T-helper 2 cell (primary cell): Measurements from ENCODE around the gene DGLUCY.
"Not testable (repeated sequence)": the region's sequence is repeated elsewhere in the genome, so short reads cannot be mapped to it uniquely, and the experiment has no call there.

Source experiments
- DNase-seq, 5 experiments: peaks; one replicate each; pipeline versions ENCODE4 v3.0.0 to v3.0.0-alpha.2; 2012 to 2022

The DGLUCY gene

GRCh38 chr14:91261115-91261514, 147.2 kb downstream of the DGLUCY start:
- peak in 2 of 5 experiments; percentile 62 to 70 for DNase-seq

DNA sequence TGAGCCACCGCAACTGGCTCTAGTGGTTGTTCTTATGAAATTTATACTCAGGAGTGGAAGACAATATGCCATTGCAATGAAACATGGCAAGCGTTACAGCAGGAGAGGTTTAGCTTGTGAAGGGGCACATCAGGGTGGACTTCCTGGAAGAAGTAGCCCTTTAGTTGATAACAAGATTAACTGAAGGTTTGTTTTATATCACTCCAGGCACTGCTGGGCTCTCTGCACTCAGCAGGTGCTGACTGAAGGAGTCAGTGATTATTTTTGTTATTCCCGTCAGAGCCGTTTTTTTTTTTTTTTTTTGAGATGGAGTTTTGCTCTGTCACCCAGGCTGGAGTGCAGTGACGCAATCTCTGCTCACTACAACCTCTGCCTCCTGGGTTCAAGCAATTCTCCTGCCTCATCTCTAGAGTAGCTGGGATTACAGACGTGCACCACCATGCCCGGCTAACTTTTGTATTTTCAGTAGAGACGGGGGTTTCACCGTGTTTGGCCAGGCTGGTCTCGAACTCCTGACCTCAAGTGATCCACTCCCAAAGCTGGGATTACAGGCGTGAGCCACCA, 148.2 kb downstream of the DGLUCY start:
- no peak for DNase-seq

- DNase-seq = no peak
These were observed 149.5 kb downstream of the DGLUCY start for GRCh38 chr14:91263329-91263728.

DNA sequence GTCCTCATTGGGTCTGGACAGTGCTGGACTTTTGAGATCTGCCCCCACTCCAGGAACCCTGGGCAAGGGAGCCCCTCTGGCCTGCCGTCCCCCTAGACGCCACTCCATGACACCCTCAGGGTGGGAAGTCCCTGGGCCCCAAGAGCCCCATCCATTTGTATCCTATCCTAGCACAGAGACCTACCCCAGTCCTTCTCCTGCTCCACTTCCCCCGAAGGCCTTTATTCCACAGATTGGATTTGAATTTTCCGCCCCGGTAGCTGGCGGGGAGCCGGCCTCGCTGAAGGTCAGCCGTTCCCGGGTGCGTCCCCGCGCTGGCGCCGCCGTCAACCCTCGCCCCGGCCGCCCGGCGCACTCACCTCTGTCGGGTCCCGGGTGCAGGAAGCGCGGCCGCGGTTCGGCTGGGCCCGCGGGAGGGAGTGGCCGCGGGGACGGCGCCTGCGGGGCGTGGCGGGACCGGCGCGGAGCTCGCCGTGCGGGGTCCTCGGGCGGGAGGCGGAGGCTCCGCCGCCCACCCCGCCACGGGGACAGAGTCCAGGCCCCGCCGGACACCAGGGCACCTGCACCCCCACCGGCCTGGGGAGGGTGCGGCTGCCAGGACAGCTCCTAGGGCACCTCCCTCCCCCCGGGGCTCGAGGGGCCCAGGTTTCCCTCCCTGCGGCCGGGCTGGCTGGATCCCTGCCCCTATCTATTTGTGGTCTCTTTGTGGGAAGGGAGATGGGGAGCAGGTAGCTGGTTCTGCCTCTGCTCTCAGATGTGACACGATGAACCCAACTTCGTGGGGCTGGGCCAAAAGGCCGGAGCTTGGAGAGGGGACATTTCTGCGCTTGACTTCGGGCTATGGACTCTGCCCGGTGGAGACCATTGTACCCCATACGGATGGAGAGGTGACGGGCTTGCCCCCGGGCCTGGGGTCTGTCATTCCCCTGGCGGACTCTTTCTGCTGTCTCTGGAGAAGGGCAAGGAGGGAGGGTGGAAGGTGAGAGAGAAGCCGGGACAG, 150.6 kb downstream of the DGLUCY start:
- DNase-seq = peak in 1 of 5 experiments; percentile 45

- DNase-seq = no peak
These were observed 151.5 kb downstream of the DGLUCY start for GRCh38 chr14:91265404-91265803.

DNA sequence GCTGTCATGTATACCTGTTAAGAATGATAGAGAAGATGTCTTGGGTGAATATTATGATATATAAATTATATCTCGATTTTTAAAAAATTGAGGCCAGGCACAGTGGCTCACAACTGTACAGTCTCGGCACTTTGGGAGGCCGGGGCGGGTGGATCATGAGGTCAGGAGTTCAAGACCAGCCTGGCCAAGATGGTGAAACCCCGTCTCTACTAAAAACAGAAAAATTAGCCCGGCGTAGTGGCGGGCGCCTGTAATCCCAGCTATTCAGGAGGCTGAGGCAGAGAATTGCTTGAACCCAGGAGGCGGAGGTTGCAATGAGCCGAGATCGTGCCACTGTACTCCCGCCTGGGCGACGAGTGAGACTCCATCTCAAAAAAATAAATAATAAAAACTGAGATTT, 152.4 kb downstream of the DGLUCY start:
- DNase-seq = not testable (repeated sequence)

- no peak for DNase-seq
These were observed 154.1 kb downstream of the DGLUCY start for GRCh38 chr14:91267965-91268437.

- no peak for DNase-seq
These were observed 155.5 kb downstream of the DGLUCY start for GRCh38 chr14:91269076-91269991.

DNA sequence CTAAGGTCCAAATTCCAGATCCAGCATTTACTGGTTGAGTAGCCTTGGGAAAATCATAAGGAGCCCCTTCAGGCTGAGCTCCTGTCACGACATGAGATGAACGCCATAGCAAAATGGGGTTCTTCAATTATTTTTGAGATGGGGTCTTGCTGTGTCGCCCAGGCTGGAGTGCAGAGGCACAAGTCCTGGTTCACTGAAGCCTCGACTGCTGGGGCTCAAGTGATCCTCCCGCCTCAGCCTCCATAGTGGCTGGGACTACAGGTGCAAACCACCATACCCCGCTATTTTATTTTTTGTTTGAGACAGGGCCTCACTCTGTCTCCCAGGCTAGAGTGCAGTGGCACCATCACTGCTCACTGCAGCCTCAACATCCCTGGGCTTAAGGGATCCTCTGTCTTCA, 156.3 kb downstream of the DGLUCY start:
- DNase-seq = no peak

- no peak for DNase-seq
These were observed 156.7 kb downstream of the DGLUCY start for GRCh38 chr14:91270619-91271018.

- DNase-seq = no peak
These were observed 157.8 kb downstream of the DGLUCY start for GRCh38 chr14:91271639-91272038.

GRCh38 chr14:91272341-91273272, 158.7 kb downstream of the DGLUCY start:
- no peak for DNase-seq

DNA sequence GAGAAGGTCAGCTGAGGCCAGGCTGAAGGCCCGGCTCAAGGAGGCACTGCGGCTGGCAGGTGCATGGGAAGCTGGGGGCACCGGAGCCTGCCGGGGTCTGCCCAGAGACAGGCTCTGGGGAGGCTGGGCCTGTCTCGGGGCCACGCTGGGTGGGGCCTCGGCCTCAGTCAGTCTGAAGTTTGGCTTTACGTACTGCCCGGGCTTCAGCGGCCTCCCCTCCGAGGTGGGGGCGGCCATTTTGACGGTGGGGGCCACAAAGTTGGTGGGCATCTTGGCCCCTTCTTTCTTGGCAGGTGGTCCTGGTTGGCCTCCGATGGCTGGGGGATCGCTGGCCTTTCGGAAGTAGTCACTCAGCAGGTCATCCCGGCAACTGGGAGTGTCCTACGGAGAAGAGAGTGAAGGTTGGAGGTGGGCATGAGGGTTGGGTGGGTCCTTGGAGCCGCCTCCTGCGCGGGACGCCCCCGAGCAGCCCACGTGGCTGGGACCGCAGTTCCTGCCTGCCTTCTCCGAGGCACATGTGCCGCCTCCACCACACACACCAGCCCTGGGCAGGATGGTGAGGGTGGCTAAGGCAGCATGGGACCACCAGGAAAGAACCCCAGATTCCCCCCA, 159.5 kb downstream of the DGLUCY start:
- no peak for DNase-seq

- no peak for DNase-seq
These were observed 160.0 kb downstream of the DGLUCY start for GRCh38 chr14:91273885-91274273.

DNA sequence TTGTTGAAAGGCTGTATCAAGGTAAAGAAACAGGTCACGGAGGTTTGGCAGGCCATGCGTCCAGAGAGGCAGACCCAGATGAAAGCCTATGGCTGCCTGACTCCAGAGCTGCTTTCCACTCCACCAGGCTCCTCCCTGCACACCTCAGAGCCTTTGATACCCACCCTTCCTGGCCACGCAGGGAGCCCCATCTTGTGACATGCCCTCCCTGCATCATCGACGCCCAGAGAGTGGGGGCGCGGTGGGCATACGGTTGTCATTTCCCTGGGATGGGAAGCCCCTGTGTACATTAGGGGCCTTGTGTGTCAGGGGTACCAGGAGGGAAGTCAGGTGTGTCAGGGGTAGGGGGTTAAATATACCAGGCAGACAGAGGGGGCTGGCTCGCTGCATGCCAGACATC, 160.9 kb downstream of the DGLUCY start:
- no peak for DNase-seq
